HG03064 (cell line): ENCODE results near the gene BAHCC1.

Experiments
- ATAC-seq: cut with Tn5 transposase; IDR thresholded peaks from one replicate; pipeline ENCODE4 v1.9.1; 2021; ENCODE audit warnings: low read depth; ENCODE audit not compliant: unreplicated experiment

Gene BAHCC1

GRCh38 chr17:81396722-81397313, 1.6 kb downstream of the BAHCC1 start:
- ATAC-seq, result no peak

DNA sequence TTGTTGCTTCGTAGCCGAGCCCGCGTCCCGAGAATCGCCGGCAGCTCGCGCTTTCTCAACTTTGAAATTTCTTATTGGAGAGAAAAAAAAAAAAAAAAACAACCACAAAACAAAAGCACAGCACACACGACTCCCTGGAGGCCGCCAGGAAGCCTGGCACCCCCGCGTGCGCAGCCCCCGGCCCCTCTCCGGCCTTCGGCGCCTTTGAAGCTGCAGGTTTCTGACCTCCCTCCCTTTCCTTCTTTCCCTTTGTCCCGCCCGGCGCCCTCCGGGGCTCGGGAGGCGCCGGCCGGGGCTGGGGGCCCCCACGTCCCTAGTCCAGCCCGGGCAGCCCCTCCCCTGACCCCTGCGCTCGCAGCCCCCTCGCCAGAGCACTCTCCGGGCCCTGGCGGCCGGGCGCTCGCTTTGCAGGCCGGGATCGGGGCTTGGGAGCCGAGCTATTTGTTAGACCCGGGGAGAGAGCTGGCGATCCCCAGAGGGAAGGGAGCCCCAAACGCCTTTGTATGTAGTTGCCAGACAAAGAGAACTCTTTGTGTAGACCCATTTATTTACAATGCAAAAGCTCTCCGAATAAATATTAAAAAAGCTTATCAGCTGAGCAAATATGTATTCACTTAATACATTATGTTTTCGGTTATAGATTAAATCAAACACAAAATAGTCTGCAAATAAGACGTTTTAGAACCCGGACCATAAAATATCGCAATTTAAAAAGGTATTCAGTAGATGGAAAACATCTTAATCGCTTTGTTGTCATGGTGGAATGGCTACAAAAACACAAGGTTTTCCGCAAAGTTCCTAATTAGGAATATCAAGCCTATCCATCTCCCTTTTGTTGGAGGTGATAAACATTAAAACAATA, 2.3 kb downstream of the BAHCC1 start:
- ATAC-seq, result no peak

- ATAC-seq, result no peak
Observed at GRCh38 chr17:81398176-81398831, 3.0 kb downstream of the BAHCC1 start.

GRCh38 chr17:81398832-81399411, 3.7 kb downstream of the BAHCC1 start:
- ATAC-seq, result no peak

DNA sequence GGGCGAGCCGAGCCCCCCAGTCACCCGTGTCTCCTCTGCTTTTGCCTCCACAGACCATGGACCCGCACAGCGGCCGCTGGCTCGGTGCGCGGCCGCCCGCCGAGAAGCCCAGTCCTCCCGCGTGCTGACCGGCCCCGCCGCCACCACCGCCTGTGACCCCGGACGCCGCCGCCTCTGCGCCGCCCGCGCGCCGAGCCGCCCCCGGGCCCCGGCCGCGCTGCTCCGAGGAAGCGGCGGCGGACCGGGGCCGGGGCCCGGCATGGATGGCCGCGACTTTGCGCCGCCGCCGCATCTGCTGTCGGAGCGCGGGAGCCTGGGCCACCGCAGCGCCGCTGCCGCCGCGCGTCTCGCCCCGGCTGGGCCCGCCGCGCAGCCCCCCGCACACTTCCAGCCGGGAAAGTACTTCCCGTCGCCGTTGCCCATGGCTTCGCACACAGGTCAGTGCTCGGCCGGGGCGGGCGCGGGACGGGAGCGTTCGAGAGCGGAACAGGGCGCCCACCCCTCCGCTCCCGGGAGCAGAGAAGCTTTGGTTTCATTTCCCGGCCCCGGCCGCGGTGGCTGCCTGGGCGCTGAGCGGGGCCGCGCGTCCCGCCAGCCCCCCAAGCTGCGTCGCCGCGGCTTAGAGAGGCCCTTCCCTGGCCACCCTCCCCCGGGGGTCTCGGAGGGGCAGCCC, 4.4 kb downstream of the BAHCC1 start:
- ATAC-seq, result no peak

- ATAC-seq, result no peak
Observed at GRCh38 chr17:81400154-81400977, 5.1 kb downstream of the BAHCC1 start.

DNA sequence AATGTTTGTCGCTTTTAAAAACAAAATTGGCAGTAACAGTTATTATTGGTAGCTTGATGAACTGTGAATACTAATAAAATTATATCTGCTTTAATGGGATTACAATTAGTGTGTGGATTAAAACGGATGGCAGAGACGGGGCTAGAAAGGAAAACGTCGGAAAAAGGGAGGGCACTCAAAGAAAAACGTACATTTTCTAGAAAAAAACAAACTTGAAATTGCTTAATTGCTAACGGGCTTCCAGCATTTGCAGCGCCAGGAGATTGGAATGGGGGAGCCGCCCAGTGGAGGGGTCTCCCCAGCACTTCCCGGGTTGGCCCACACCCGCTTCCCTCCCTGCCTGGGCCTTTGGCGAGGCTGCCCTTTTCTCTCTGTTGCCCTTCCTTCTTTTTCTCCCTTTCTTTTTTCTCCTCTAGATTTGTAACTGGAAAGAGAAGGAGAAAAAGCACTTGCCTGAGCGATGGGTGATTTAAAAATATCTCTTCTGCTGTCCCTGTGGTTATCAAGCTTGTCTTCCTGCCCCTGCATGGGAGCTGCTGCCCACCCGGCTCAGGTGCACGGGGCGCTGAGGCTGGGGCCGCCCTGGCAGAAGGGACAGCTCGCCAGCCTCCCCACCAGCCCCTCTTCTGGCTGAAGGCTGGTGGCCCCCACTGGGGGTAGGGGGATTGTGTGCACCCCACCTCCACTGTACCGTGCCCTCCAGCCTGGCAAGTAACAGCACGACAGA, 5.9 kb downstream of the BAHCC1 start:
- no peak for ATAC-seq

- ATAC-seq, result no peak
Observed at GRCh38 chr17:81401723-81402529, 6.7 kb downstream of the BAHCC1 start.

GRCh38 chr17:81402530-81402941, 7.3 kb downstream of the BAHCC1 start:
- no peak for ATAC-seq

- ATAC-seq, result no peak
Observed at GRCh38 chr17:81402981-81403467, 7.8 kb downstream of the BAHCC1 start.

DNA sequence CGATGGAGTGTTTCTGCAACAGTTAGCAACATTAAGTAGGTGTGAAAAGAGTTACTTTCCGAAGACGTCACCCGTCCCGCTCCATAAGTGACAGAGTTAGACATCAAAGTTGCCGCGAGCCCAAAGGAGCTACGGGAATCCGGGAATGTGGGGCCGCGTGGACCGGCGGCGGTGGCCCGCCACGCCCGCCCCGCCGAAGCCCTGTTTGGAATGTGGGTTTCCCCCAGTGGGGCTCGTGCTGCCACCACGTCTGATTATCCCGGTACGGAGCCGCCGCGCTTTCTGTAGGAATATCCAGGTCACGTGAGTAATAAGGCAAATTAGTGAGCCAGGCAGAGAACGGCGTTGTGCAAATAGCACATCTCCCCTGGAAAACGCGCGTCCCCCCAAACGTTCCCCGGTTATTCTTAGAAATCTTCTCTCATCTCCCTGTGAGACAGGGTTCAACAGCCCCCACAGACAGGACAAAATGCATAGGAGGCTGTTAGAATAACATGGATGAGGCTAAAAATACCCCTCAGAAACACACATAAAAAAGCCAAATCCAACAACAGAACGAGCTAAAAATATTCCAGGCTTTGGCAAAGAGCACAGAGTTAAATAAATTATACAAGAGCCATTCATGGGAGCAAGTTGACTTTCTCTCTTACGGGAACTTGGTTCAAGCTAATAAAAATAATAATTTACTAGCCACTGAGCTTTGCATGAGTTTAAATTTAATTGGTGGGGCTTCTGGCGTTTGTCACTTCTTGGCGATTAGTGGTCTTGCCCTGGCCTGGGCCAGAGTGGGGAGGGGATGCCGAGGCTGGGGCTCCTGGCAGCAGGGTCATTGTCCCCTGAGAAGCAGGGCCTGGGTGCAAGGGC, 8.6 kb downstream of the BAHCC1 start:
- no peak for ATAC-seq

DNA sequence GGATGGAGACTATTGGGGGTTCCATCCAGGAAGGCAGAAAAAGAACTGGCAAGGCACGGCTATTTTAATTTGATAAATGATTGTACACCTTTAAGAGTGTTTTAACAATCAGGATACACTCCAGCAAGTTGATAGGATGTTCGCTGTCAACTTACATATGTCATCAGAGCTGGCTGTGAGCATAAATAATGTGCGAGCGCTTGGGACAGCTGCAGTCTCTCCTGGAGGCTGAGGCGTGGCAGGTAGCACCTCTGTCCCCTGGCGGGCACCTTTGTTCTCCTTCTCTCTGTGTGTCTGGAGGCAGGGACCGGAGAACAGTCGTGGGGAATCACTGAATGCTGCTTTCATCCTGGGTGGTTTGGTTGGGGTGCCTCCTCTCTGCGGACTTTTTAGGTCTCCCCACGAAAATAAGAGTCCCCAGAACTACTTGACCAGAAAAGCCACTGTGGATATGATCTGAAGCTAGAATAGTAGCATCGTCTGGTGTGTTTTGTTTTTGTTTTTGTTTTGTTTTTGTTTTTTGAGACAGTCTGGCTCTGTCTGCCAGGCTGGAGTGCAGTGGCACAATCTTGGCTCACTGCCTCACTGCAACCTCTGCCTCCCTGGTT, 9.4 kb downstream of the BAHCC1 start:
- ATAC-seq, result no peak

- no peak for ATAC-seq
Observed at GRCh38 chr17:81405411-81405872, 10.2 kb downstream of the BAHCC1 start.

DNA sequence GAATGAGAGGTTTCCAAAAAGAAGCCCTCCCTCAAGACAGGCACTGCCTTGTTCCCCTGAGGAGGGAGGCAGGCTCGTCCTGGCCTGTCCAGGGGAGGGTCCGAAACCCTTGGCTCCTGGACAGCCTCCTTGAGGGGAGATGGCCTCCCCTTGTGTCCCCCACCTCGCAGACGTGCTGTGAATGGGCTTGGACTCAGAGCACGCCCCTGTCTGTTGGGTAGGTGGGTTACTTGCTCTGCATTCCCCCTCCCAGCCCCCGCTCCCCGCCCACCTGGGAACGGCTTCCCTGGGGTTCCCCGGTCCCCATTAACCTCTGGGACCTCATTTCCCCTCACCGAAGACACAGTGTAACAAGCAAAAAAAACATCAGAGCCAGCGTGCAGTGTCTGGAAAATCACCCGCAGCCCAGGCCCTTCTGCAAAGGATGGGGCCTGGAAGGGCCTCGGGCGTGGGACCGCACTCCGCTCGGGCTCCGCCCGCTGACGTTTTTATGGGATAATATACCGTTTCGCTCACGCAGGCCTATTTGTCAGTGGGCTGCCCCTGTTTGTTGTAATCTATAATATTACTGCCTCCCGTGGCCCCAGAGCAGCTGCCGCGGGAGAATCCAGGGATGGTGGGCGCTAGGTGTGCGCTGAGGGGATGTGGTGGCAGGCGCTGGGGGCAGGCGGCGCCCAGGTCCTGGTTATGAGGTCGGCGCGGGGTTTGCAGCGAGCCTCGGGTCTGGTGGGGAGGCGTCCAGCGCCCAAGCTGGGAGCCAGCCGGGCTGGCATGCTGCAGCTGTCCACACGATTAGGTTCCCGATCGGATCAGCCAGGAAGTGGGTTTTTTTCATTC, 11.1 kb downstream of the BAHCC1 start:
- ATAC-seq, result no peak

GRCh38 chr17:81408049-81408448, 12.8 kb downstream of the BAHCC1 start:
- no peak for ATAC-seq
